Naive B cell (primary cell): ENCODE measurements around the gene TOM1L2. TPM values are rescaled to one million over a fixed set of nuclear protein-coding genes. Genes with fewer than 3 reads are reported as not detected.
A peak's percentile ranks its signal among the peaks of the same experiment; 100 is the strongest.

Experiments
- ATAC-seq, 2 donors: fragments of 150-1000 bp; cut with Tn5 transposase; 2 replicates each; pipeline ENCODE4 v1.10.0; 2021; ENCODE audit warnings: low read depth in 2 of 2, mild to moderate bottlenecking in 2 of 2, moderate library complexity in 2 of 2
- DNase-seq: peaks from one replicate; pipeline ENCODE4 v3.0.0; 2022
- H3K27ac Mint-ChIP-seq, 6 donors: one replicate each; pipeline ENCODE4 v1.8.0; 2020 to 2022; ENCODE audit warnings: mild to moderate bottlenecking in 6 of 6, mixed read lengths in 6 of 6, moderate library complexity in 5 of 6, inconsistent platforms in 2 of 6
- H3K27me3 Mint-ChIP-seq, 3 donors: one replicate each; pipeline ENCODE4 v1.8.0; 2021 to 2022; ENCODE audit warnings: mixed read lengths in 3 of 3, mild to moderate bottlenecking in 1 of 3
- H3K36me3 Mint-ChIP-seq, 2 donors: one replicate each; pipeline ENCODE4 v1.8.0; 2020 to 2022; ENCODE audit warnings: mixed read lengths in 2 of 2, inconsistent platforms in 1 of 2, mild to moderate bottlenecking in 1 of 2
- H3K4me1 Mint-ChIP-seq, 3 donors: one replicate each; pipeline ENCODE4 v1.8.0; 2020 to 2022; ENCODE audit warnings: mixed read lengths in 3 of 3, inconsistent platforms in 1 of 3, mild to moderate bottlenecking in 1 of 3, moderate library complexity in 1 of 3
- H3K4me3 Mint-ChIP-seq, 8 donors: one replicate each; pipeline ENCODE4 v1.8.0; 2020 to 2022; ENCODE audit warnings: mild to moderate bottlenecking in 8 of 8, mixed read lengths in 8 of 8, moderate library complexity in 8 of 8, inconsistent platforms in 2 of 8
- H3K9me3 Mint-ChIP-seq, 7 donors: one replicate each; pipeline ENCODE4 v1.8.0; 2020 to 2022; ENCODE audit warnings: mixed read lengths in 7 of 7, mild to moderate bottlenecking in 5 of 7, inconsistent platforms in 2 of 7, moderate library complexity in 1 of 7
- polyA plus RNA-seq, 6 donors: library from polyadenylated mRNA; unstranded; fragments of 300-500 nt; fragmentation: Illumina TruSeq; gene quantifications; one replicate each; pipeline ENCODE4 v1.2.3, GENCODE V29; 2021; ENCODE audit warnings: low read depth in 6 of 6

The TOM1L2 gene
- polyA plus RNA-seq, 6 donors from 2014 or later: 2.5 to 7.0 (median 3.0) TPM

DNA sequence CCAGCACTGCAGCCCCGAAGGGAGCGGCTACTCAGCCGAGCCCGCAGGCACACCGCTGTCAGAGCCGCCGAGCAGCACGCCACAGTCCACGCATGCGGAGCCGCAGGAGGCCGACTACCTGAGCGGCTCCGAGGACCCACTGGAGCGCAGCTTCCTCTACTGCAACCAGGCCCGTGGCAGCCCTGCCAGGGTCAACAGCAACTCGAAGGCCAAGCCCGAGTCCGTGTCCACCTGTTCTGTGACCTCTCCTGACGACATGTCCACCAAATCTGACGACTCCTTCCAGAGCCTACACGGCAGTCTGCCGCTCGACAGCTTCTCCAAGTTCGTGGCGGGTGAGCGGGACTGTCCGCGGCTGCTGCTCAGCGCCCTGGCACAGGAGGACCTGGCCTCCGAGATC, 177.8 kb downstream of the TOM1L2 start:
- peak overlapping the region in 1 of 6 donors; percentile 23 for H3K27ac Mint-ChIP-seq
- H3K9me3 Mint-ChIP-seq: no peaks in the 10 kb centered on the region
- ATAC-seq: no peak
- DNase-seq: no peak
- no peak overlapping the region for H3K4me3 Mint-ChIP-seq
- no peaks in the 10 kb centered on the region for H3K27me3 Mint-ChIP-seq
- no peaks in the 10 kb centered on the region for H3K36me3 Mint-ChIP-seq
- peaks cover 21 to 38% (median 26%) of the 10 kb centered on the region in 3 donors for H3K4me1 Mint-ChIP-seq

Other genes with a start within 250 kb of the TOM1L2 start
- 10 to 100 TPM in 1 of 6 donors, 1 to 10 TPM in 5; 4.8 to 10.0 (median 5.4) TPM for gene SREBF1, start 135.4 kb downstream of the TOM1L2 start, polyA plus RNA-seq
- 1 to 10 TPM in 2 of 6 donors, under 1 TPM in 2, not detected in 2; 0.19 to 1.4 (median 0.85) TPM for gene DRC3, start 462 bp upstream of the TOM1L2 start, polyA plus RNA-seq
- gene ATPAF2, start 66.8 kb upstream of the TOM1L2 start, polyA plus RNA-seq: 10 to 100 TPM; 24.0 to 42.7 (median 34.1) TPM
- gene GID4, start 67.0 kb upstream of the TOM1L2 start, polyA plus RNA-seq: 10 to 100 TPM in 2 of 6 donors, 1 to 10 TPM in 4; 6.7 to 11.8 (median 7.4) TPM
- 10 to 100 TPM; 36.1 to 70.4 (median 41.8) TPM for gene DRG2, start 115.5 kb upstream of the TOM1L2 start, polyA plus RNA-seq
- gene MYO15A, start 136.4 kb upstream of the TOM1L2 start, polyA plus RNA-seq: 1 to 10 TPM in 2 of 6 donors, under 1 TPM in 4; 0.43 to 2.0 (median 0.65) TPM
- 100 to 1,000 TPM; 124 to 169 (median 146) TPM for gene ALKBH5, start 211.4 kb upstream of the TOM1L2 start, polyA plus RNA-seq